HG03066 (cell line): Measurements from ENCODE around the gene ANTKMT.

ENCODE experiments used
- ATAC-seq: cut with Tn5 transposase; IDR thresholded peaks from one replicate; pipeline ENCODE4 v1.9.1; 2021; ENCODE audit warnings: low read depth; ENCODE audit not compliant: unreplicated experiment

ANTKMT gene

GRCh38 chr16:726188-726437 is 5.2 kb downstream of the ANTKMT start:
- no peak for ATAC-seq

- ATAC-seq = no peak
These were observed 5.7 kb downstream of the ANTKMT start, which contains the start of the genes CCDC78 and HAGHL for GRCh38 chr16:726438-727290. CCDC78 (minus strand) TSS chr16:726443; CDS start chr16:726367, 76 bp downstream. HAGHL (plus strand) TSS chr16:727106; CDS start chr16:727510, 404 bp downstream.

- ATAC-seq = peak; percentile 5
These were observed 6.5 kb downstream of the ANTKMT start for GRCh38 chr16:727291-727977.

- peak; percentile 41 for ATAC-seq
These were observed 7.4 kb downstream of the ANTKMT start for GRCh38 chr16:728131-728889.

- ATAC-seq = no peak
These were observed 8.2 kb downstream of the ANTKMT start for GRCh38 chr16:728890-729744.

GRCh38 chr16:729768-730665 is 9.1 kb downstream of the ANTKMT start:
- ATAC-seq = no peak

- ATAC-seq = no peak
These were observed 9.9 kb downstream of the ANTKMT start for GRCh38 chr16:730666-731509.

GRCh38 chr16:732332-732731 is 11.4 kb downstream of the ANTKMT start:
- ATAC-seq = no peak

- ATAC-seq = no peak
These were observed 12.0 kb downstream of the ANTKMT start for GRCh38 chr16:732936-733335.

- no peak for ATAC-seq
These were observed 12.6 kb downstream of the ANTKMT start for GRCh38 chr16:733382-734207.

- no peak for ATAC-seq
These were observed 13.4 kb downstream of the ANTKMT start for GRCh38 chr16:734208-734980.

- no peak for ATAC-seq
These were observed 14.3 kb downstream of the ANTKMT start for GRCh38 chr16:734981-735881.

GRCh38 chr16:735982-736453 is 15.1 kb downstream of the ANTKMT start:
- ATAC-seq = peak; percentile 39

GRCh38 chr16:736936-737481 is 16.1 kb downstream of the ANTKMT start:
- no peak for ATAC-seq
